CD4-positive, alpha-beta T cell treated with Interleukin-1 beta for 1 hour (primary cell): Measurements from ENCODE around the gene HINT2.

Source experiments
- DNase-seq, 2 donors: peaks; one replicate each; pipeline ENCODE4 v3.0.0-alpha.2; 2020 to 2022

The HINT2 gene

GRCh38 chr9:35774907-35775635 is 39.8 kb downstream of the HINT2 start:
- DNase-seq = no peak

DNA sequence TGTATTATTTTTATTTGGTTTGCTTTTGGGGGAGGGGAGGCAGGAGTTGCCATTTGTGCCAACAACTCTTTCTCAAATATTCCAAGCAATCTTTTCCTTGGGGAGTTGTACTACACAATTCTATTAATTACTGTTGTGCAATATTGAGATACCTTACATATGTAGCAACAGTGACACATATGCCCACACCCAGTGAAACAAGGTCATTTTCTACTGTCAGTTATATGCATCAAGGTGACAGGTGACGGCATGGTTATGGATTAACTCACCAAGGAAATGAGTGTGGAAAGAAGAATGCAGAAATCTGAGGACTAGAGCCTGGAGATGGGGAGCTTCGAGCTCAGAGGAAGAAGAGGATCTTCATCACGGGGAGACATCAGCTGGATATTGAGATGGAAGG is 42.9 kb downstream of the HINT2 start:
- no peak for DNase-seq

- DNase-seq = no peak
Measured at GRCh38 chr9:35771534-35771933, 43.3 kb downstream of the HINT2 start.

DNA sequence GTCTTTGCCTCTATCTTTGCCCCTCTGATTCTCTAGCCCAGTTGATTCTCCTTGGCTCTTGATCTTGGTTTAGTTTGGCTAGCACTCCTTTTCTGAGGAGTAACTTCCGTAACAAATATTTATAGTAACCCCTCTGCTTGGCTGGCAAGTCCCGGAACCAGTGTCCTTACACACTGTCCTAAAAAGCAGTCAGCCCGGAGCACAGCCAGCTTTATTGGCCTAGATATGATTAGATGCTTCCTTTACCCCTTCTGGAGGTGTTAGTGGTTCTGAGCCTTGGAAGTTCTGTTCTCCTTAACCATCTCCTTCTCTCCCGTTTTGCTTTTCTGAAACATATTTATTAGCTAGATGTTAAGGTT is 43.8 kb downstream of the HINT2 start:
- no peak for DNase-seq

DNA sequence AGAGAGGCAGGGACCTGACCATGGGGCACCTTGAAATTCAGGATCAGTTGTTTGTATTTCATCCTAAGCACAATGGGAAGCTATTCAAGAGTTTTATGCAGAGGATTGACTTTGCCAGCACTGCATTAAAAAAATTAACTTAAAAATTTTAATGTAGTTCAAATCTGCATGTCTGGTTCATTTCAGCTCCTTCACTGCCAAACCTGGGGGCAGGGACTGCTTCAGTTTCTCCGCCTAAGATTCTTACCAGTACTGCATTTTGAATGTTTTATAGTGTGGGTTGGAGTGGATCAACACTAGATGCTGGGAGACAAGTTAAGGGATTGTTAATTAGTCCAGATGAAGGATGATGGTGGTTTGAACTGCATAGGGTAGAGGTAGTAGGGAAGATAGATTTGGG is 45.1 kb downstream of the HINT2 start:
- no peak for DNase-seq

GRCh38 chr9:35767458-35767857 is 47.4 kb downstream of the HINT2 start:
- no peak for DNase-seq

DNA sequence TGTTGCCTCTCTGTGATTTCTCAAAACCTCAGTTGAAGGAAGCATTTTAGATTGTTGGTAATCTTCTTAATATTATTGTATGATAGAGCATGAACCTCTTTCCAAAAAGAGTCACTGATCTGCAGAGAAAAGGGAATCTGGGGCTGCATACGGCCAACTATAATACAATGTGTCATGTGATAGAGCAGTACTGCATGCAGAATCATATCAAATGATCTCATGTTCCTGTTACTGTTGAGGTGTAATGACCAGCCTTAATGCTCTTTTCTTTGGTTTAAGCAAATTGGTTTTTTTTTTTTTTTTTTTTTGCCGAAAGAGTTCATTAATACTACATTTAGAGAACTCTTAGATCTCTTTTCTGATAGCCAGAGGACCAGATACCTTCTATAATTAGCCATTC is 47.8 kb downstream of the HINT2 start:
- DNase-seq = no peak

DNA sequence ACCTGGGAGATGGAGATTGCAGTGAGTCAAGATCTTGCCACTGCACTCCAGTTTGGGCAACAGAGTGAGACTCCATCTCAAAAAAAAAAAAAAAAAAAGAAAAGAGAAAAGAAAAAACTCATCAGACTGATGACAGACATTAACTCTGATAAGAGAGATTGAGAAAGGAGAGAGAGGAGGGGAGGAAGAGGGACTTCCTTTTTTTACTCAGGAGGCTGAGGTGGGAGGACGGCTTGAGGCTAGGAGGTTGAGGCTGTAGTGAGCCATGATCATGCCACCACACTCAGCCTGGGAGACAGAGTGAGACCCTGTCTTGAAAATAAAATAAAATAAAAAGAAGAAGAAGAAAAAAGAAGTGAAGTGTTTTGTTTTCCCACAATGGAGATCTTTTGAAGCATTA is 51.0 kb downstream of the HINT2 start:
- DNase-seq = no peak

DNA sequence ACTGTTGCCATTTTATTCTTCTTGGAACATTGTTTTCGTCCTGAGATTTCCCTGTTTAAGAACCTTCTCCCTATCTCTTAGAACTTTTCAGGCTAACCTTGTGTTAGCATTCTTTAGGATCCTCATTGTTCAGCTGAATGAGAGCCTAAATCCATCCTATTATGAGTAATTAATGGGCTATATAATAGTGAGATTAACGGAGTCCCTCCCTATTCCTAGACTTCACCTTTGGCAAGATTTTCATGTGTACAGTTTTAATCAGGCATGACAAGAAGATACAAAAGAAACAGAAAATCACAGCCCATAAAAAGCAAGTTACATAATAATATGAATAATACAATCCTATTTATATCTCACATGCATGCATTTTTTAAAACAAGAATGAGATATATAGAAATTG is 51.7 kb downstream of the HINT2 start:
- no peak for DNase-seq
